GM18519 (cell line): ENCODE data around the gene DCAF11.

Experiments
- ATAC-seq: cut with Tn5 transposase; IDR thresholded peaks from one replicate; pipeline ENCODE4 v1.9.1; 2021; ENCODE audit warnings: mild to moderate bottlenecking, moderate library complexity; ENCODE audit not compliant: unreplicated experiment, low FRiP score

DCAF11 gene

GRCh38 chr14:24136684-24137528 lies 22.3 kb downstream of the DCAF11 start:
- no peak for ATAC-seq

GRCh38 chr14:24137529-24138395 lies 23.2 kb downstream of the DCAF11 start:
- ATAC-seq = no peak

- ATAC-seq = no peak
Observed at GRCh38 chr14:24138396-24139271, 24.1 kb downstream of the DCAF11 start.

- ATAC-seq = no peak
Observed at GRCh38 chr14:24139272-24139934, 24.8 kb downstream of the DCAF11 start.

GRCh38 chr14:24141097-24141880 lies 26.7 kb downstream of the DCAF11 start, which contains the start of gene EMC9:
EMC9 (minus strand) TSS chr14:24141591; CDS start chr14:24141304, 287 bp downstream.
- peak; percentile 76 for ATAC-seq

GRCh38 chr14:24143511-24143910 lies 28.9 kb downstream of the DCAF11 start:
- no peak for ATAC-seq

GRCh38 chr14:24144451-24144850 lies 29.9 kb downstream of the DCAF11 start:
- no peak for ATAC-seq

GRCh38 chr14:24145219-24145618 lies 30.6 kb downstream of the DCAF11 start:
- ATAC-seq = no peak

- ATAC-seq = no peak
Observed at GRCh38 chr14:24145690-24146452, 31.3 kb downstream of the DCAF11 start.

- ATAC-seq = peak; percentile 41
Observed at GRCh38 chr14:24146453-24146977, 31.9 kb downstream of the DCAF11 start, which contains the start of gene PSME2. PSME2 (minus strand) TSS chr14:24146610; CDS start chr14:24146581, 29 bp downstream.

- ATAC-seq = peak; percentile 65
Observed at GRCh38 chr14:24146978-24147760, 32.6 kb downstream of the DCAF11 start, which contains the start of gene RNF31. RNF31 (plus strand) TSS chr14:24147498; CDS start chr14:24147699, 201 bp downstream.

- no peak for ATAC-seq
Observed at GRCh38 chr14:24147761-24148428, 33.3 kb downstream of the DCAF11 start.

GRCh38 chr14:24149302-24149969 lies 34.9 kb downstream of the DCAF11 start:
- ATAC-seq = no peak

- no peak for ATAC-seq
Observed at GRCh38 chr14:24150061-24150460, 35.5 kb downstream of the DCAF11 start.

- ATAC-seq = no peak
Observed at GRCh38 chr14:24150567-24150966, 36.0 kb downstream of the DCAF11 start.

GRCh38 chr14:24150993-24151392 lies 36.4 kb downstream of the DCAF11 start:
- no peak for ATAC-seq
